ENCODE data around the gene EHD4.

GRCh38 chr15:41862515-41863116, 109.7 kb downstream of the EHD4 start:
- TF ChIP-seq CTCF (conservative IDR thresholded peaks at IDR 0.05 in 1 of 2, IDR thresholded peaks at IDR 0.05 in 1 of 2; ENCODE audit: low read depth in 1 of 2, low read length in 2 of 2) (no peak), EZH2 (IDR thresholded peaks at IDR 0.05; ENCODE audit: low read length, missing control alignments) (no peak)

All from fibroblast of lung (primary cell).